ENCODE results near the gene SIRT7.

DNA sequence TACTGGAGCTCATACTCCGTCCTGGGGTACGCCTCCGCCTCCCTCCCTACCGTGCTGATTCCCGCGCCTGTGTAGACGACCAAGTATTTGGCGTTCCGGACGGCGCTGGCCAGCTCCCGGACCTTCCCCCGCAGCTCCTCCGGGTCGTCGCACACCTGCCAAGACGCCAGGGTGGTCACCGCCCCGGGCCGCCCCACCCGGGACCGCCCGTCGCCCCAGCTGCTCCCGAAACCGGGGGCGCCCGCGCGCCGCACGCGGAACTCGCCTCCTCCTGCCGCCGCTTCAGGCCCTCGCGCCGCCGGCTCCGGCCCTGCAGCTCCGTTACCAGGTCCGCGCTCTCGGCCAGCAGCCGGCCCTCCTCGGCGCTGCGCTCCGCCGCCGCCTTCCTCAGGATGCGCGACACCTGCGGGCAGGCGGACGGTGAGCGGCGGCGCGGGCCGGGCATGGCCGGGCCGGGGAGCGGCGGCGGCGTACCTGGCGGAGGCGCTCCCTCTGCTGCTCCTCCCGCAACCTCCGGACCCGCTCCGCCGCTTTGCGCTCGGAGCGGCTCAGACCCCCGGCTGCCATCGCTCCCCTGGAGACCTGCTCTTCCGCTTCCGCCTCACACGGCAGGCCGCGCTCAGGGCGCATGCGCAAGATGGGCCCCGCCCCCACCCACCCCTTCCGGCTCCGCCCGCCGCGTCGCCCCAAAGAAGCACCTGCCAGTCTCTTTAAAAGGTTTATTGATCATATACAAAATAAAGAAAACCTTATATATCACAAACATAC, at the start of gene SIRT7:
- TF ChIP-seq, protein P1, sequence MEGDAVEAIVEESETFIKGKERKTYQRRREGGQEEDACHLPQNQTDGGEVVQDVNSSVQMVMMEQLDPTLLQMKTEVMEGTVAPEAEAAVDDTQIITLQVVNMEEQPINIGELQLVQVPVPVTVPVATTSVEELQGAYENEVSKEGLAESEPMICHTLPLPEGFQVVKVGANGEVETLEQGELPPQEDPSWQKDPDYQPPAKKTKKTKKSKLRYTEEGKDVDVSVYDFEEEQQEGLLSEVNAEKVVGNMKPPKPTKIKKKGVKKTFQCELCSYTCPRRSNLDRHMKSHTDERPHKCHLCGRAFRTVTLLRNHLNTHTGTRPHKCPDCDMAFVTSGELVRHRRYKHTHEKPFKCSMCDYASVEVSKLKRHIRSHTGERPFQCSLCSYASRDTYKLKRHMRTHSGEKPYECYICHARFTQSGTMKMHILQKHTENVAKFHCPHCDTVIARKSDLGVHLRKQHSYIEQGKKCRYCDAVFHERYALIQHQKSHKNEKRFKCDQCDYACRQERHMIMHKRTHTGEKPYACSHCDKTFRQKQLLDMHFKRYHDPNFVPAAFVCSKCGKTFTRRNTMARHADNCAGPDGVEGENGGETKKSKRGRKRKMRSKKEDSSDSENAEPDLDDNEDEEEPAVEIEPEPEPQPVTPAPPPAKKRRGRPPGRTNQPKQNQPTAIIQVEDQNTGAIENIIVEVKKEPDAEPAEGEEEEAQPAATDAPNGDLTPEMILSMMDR (IDR thresholded peaks at IDR 0.05; ENCODE audit: poor library complexity, severe bottlenecking): no peak
- TF ChIP-seq TAF1 (IDR thresholded peaks at IDR 0.05; ENCODE audit: low read depth) (no peak), EZH2 (IDR thresholded peaks at IDR 0.05; ENCODE audit: borderline replicate concordance, insufficient read depth, low read length, poor library complexity, severe bottlenecking) (no peak), RAD21 (conservative IDR thresholded peaks at IDR 0.05) (peak; percentile 31), EP300 (conservative IDR thresholded peaks at IDR 0.05; ENCODE audit: poor library complexity, severe bottlenecking) (no peak), SMC3 (conservative IDR thresholded peaks at IDR 0.05; ENCODE audit: poor library complexity) (peak; percentile 41)
- TF ChIP-seq, protein P2, sequence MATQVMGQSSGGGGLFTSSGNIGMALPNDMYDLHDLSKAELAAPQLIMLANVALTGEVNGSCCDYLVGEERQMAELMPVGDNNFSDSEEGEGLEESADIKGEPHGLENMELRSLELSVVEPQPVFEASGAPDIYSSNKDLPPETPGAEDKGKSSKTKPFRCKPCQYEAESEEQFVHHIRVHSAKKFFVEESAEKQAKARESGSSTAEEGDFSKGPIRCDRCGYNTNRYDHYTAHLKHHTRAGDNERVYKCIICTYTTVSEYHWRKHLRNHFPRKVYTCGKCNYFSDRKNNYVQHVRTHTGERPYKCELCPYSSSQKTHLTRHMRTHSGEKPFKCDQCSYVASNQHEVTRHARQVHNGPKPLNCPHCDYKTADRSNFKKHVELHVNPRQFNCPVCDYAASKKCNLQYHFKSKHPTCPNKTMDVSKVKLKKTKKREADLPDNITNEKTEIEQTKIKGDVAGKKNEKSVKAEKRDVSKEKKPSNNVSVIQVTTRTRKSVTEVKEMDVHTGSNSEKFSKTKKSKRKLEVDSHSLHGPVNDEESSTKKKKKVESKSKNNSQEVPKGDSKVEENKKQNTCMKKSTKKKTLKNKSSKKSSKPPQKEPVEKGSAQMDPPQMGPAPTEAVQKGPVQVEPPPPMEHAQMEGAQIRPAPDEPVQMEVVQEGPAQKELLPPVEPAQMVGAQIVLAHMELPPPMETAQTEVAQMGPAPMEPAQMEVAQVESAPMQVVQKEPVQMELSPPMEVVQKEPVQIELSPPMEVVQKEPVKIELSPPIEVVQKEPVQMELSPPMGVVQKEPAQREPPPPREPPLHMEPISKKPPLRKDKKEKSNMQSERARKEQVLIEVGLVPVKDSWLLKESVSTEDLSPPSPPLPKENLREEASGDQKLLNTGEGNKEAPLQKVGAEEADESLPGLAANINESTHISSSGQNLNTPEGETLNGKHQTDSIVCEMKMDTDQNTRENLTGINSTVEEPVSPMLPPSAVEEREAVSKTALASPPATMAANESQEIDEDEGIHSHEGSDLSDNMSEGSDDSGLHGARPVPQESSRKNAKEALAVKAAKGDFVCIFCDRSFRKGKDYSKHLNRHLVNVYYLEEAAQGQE (IDR thresholded peaks at IDR 0.05; ENCODE audit: borderline replicate concordance): no peak
